GM12878 (cell line): ENCODE results near the gene GID8. TPM values are rescaled to one million over a fixed set of nuclear protein-coding genes. Genes with fewer than 3 reads are reported as not detected.

Experiments
- EED ChIP-seq: sonication (generic); IDR thresholded peaks from 2 replicates; pipeline ENCODE4 v1.6.1; 2016; ENCODE audit warnings: antibody characterized with exemption, low read depth
- IRF3 ChIP-seq: fragments of 450-650 bp; IDR thresholded peaks from 2 replicates; pipeline ENCODE4 v1.6.1; 2014; ENCODE audit warnings: mild to moderate bottlenecking
- MAX ChIP-seq: IDR thresholded peaks from 2 replicates; pipeline ENCODE4 v1.6.1; 2012; ENCODE audit warnings: low read depth, low read length, improper control_type of control experiment
- MYC ChIP-seq: IDR thresholded peaks from 2 replicates; pipeline ENCODE4 v1.6.1; 2011; ENCODE audit warnings: mild to moderate bottlenecking, low read length, moderate library complexity, inconsistent platforms; ENCODE audit not compliant: insufficient read depth, insufficient replicate concordance, insufficient read length, severe bottlenecking
- POLR2A ChIP-seq: IDR thresholded peaks from 2 replicates; pipeline ENCODE4 v1.6.1; 2011; ENCODE audit warnings: low read depth, mild to moderate bottlenecking, low read length
- POLR2AphosphoS5 ChIP-seq: IDR thresholded peaks from 2 replicates; pipeline ENCODE4 v1.6.1; 2011; ENCODE audit warnings: mild to moderate bottlenecking, low read length, inconsistent platforms
- SIN3A ChIP-seq: IDR thresholded peaks from 2 replicates; pipeline ENCODE4 v1.6.1; 2012; ENCODE audit warnings: low read depth, low read length, improper control_type of control experiment
- SMC3 ChIP-seq: IDR thresholded peaks from 2 replicates; pipeline ENCODE4 v1.6.1; 2011; ENCODE audit warnings: low read length, improper control_type of control experiment, borderline replicate concordance
- ZSCAN29 ChIP-seq: fragments of 450-650 bp; IDR thresholded peaks from 2 replicates; pipeline ENCODE4 v1.6.1; 2017; ENCODE audit warnings: mild to moderate bottlenecking, moderate library complexity
- polyA plus RNA-seq, 11 experiments: library from polyadenylated mRNA; depleted of rRNA in 4 of 11; unstranded in 6 of 11; stranded (reverse) in 5 of 11; fragments of >200 nt; fragmentation: Nextera tagmentation in 4 of 11; fragmentation: Illumina TruSeq in 1 of 11; extraction: Ambion mirVana in 4 of 11; extraction: Trizol in 1 of 11; gene quantifications; 1 replicate in 1 of 11; 2 replicates in 10 of 11; pipeline versions ENCODE4 v1.2.1 to v1.2.3, GENCODE V29; 2011 to 2016; ENCODE audit warnings: inconsistent platforms in 2 of 11, missing spikeins in 2 of 11, low read depth in 1 of 11
- total RNA-seq, 4 experiments: library from RNA; depleted of rRNA in 3 of 4; stranded (reverse); fragments of >200 nt in 3 of 4; fragmentation: Illumina TruSeq in 1 of 4; extraction: Trizol in 1 of 4; gene quantifications; 2 replicates each; pipeline versions ENCODE4 v1.2.1 to v1.2.3, GENCODE V29; 2013 to 2021
- TF ChIP-seq, protein P1 (sequence below): IDR thresholded peaks from 2 replicates; pipeline ENCODE4 v1.6.1; 2012; ENCODE audit warnings: low read depth, low read length, improper control_type of control experiment
- TF ChIP-seq, protein P2 (sequence below): fragments of 450-650 bp; formaldehyde crosslinking; IDR thresholded peaks from 2 replicates; pipeline ENCODE4 v1.5.0; 2022; ENCODE audit warnings: mild to moderate bottlenecking, missing genetic modification characterization

The GID8 gene
- total and polyA plus RNA-seq, 10 of the 15 experiments (the other 5 are each of a cell fraction or from before 2014, with no cell fraction given): 12.0 to 33.8 (median 22.2) TPM

DNA sequence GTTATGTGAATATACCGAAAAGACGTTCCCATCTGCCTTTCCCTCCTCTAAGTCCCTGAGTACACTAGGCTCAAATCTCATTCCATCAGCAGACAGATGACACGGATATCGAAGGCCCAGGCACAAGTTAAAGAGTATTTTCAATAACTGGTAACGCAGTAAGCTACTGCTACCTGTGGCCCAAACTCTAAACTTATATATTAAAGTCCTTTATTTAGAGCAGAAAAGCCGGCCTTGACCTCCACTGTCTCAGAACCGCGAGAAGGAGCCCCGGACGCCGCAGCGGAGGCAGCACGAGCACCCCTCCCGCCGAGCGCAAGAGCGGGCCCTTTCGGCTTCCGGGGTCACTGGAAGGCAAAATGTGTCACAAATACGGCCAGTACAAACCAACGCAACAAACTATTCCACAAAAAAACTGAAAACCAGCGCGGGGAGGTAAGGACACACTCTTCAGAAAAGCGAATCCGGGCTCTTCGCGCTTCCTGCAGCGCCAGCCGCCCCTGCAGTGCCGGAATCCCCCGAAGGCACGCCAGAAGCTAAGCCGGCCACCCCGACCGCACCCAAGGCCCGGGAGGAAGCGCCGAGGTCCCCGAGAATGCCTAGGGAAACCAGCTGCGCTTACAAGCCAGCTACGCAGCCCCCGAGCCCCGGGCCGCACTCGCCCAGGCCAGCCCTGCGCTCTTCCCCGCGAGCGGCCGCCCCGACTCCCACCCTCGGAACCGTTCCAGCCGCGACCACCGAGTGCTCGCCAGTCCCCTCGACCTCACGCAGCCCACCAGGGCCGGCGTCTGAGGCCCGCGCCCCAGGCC is 12.3 kb upstream of the GID8 start (continued):
- TF ChIP-seq IRF3: no peak
- 0 out of 2 replicates have a peak, but pooled peaks have one; percentile 42 for TF ChIP-seq SIN3A
- TF ChIP-seq, protein P1, sequence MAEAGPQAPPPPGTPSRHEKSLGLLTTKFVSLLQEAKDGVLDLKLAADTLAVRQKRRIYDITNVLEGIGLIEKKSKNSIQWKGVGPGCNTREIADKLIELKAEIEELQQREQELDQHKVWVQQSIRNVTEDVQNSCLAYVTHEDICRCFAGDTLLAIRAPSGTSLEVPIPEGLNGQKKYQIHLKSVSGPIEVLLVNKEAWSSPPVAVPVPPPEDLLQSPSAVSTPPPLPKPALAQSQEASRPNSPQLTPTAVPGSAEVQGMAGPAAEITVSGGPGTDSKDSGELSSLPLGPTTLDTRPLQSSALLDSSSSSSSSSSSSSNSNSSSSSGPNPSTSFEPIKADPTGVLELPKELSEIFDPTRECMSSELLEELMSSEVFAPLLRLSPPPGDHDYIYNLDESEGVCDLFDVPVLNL: no peak
- TF ChIP-seq MAX: peak; percentile 44; the same call in 1 of the 2 replicates
- peak; percentile 77 for TF ChIP-seq POLR2A
- no peak for TF ChIP-seq ZSCAN29
- no peak for TF ChIP-seq MYC
- no peak for TF ChIP-seq EED
- TF ChIP-seq, protein P2, sequence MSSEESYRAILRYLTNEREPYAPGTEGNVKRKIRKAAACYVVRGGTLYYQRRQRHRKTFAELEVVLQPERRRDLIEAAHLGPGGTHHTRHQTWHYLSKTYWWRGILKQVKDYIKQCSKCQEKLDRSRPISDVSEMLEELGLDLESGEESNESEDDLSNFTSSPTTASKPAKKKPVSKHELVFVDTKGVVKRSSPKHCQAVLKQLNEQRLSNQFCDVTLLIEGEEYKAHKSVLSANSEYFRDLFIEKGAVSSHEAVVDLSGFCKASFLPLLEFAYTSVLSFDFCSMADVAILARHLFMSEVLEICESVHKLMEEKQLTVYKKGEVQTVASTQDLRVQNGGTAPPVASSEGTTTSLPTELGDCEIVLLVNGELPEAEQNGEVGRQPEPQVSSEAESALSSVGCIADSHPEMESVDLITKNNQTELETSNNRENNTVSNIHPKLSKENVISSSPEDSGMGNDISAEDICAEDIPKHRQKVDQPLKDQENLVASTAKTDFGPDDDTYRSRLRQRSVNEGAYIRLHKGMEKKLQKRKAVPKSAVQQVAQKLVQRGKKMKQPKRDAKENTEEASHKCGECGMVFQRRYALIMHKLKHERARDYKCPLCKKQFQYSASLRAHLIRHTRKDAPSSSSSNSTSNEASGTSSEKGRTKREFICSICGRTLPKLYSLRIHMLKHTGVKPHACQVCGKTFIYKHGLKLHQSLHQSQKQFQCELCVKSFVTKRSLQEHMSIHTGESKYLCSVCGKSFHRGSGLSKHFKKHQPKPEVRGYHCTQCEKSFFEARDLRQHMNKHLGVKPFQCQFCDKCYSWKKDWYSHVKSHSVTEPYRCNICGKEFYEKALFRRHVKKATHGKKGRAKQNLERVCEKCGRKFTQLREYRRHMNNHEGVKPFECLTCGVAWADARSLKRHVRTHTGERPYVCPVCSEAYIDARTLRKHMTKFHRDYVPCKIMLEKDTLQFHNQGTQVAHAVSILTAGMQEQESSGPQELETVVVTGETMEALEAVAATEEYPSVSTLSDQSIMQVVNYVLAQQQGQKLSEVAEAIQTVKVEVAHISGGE (CRISPR knock-in tag): no peak
- no peak for TF ChIP-seq SMC3
- TF ChIP-seq POLR2AphosphoS5: 0 out of 2 replicates have a peak, but pooled peaks have one; percentile 61
- TF ChIP-seq, all 136 proteins: peak for 11
